DLD1 (cell line): Measurements from ENCODE around the gene TPBGL.

Experiments used
- in situ Hi-C: cut with HindIII; loops from 2 replicates; pipeline ENCODE4 v1.10.0; 2017; ENCODE audit warnings: low sequenced_read_pairs

Gene TPBGL

GRCh38 chr11:75286826-75287465 is 46.4 kb downstream of the TPBGL start:
- in situ Hi-C loops: no loop called here

DNA sequence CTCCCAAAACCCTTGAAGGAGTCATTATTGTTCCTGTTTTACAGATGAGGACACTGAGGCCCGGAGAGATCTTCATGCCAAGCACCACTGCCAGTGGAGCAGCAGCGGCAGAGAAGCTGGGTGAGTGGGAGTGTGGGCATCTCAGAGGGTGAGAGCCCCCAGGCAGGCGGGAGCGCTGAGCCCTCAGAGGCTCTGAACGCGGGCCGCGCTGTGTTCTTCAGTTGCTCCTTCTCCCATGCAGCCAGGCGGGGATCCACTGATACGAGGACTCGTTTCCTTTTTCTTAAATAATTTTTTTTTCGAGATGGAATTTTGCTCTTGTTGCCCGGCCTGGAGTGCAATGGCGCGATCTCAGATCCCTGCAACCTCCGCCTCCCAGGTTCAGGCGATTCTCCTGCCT is 47.0 kb downstream of the TPBGL start:
- in situ Hi-C loops: no loop called here

- in situ Hi-C loops: no loop called here
These were observed 48.9 kb downstream of the TPBGL start for GRCh38 chr11:75289511-75289760.

DNA sequence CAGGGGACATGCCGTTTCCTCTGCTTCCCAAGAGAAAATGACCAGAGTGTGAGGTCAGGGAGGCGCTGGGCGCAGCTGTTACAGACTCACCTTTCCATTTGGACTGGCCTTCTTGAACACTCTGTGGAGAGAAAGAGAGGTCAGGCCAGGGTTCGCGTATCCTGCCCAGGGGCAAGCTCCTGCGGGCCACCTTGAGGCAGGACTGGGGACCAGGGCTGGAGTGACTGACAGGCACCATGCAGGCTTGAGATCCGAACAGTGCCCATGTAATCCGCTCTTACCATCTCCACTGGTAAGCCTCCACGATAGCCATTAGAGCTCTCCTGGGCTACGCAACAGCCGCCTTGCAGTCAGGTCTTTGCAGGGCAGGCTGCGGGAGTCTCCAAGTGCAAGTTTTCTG is 49.3 kb downstream of the TPBGL start:
- in situ Hi-C loops: no loop called here

- in situ Hi-C loops: no loop called here
These were observed 51.2 kb downstream of the TPBGL start for GRCh38 chr11:75291741-75292140.

DNA sequence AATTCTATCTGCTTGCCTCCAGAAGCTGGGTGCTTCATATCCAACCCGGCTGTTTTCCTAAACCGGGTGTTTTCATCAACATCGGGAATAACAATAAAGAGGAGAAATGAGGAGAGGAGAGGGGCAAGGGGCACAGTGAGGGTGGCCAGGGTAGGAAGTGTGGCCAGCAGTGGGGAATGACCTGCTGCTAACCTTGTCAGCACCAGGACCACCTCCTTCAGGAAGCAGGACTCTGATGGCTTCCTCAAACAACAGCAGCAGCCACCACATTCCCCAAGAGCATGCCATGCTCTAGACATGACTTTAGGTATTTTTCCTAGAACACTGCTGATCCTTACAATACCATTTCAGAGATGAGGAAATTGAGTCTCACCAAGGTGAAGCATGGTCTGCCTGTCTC is 52.4 kb downstream of the TPBGL start:
- in situ Hi-C loops: no loop called here
